ENCODE data around the gene HMGCS1.
"Not testable (repeated sequence)": the region's sequence is repeated elsewhere in the genome, so short reads cannot be mapped to it uniquely, and the experiment has no call there.

HMGCS1 gene

DNA sequence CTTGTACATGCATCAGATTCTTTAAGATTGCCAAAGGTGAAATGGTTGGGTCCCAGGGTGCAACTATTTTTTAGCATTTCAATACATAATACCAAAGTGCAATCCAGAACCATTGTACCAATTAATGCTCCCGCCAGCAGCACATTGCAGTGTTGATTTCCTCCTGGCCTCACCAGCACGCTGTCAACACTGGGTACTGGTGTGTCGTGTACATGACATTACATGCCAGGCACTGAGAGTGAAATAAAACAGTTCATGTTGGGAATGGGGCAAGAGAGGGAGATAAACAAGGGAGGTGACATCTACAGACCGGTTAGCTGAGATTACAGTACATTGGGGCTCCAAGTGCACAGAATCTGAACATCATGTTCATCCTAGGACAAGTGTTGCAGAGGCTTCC, 37.8 kb downstream of the HMGCS1 start:
- TF ChIP-seq, protein P1, sequence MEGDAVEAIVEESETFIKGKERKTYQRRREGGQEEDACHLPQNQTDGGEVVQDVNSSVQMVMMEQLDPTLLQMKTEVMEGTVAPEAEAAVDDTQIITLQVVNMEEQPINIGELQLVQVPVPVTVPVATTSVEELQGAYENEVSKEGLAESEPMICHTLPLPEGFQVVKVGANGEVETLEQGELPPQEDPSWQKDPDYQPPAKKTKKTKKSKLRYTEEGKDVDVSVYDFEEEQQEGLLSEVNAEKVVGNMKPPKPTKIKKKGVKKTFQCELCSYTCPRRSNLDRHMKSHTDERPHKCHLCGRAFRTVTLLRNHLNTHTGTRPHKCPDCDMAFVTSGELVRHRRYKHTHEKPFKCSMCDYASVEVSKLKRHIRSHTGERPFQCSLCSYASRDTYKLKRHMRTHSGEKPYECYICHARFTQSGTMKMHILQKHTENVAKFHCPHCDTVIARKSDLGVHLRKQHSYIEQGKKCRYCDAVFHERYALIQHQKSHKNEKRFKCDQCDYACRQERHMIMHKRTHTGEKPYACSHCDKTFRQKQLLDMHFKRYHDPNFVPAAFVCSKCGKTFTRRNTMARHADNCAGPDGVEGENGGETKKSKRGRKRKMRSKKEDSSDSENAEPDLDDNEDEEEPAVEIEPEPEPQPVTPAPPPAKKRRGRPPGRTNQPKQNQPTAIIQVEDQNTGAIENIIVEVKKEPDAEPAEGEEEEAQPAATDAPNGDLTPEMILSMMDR (IDR thresholded peaks at IDR 0.05; ENCODE audit: low read depth, low read length) = no peak

DNA sequence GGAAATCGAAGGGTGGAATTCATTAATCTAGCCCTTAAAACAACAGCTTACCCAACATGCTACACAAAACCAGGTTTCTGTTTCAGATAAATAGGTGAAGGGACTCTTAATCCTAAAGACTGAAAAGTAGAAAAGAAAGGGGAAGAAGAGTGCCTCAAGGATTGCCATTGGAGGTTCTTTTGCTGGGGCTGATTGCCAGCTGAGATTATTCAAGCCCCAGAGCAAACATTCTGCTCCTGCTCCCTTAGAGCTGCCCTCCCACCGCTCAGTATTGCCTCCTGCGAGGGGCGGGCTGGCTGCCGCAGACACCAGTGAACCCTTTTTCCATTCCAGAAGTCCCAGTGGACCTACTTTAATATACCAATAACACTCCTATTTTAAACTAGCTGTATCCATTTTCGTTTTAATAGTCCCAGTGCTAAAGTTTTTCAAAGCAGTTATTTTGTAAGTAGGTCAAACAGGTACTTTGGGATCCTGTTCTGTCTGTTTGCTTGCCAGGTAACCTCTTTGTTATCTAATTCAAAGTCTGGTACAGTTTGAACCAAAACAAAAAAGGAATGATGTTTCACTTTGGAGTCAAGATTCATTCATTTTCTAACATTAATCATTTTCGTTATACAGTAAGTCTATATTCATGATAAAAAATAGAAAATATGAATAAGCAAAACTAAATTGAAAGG, 38.6 kb downstream of the HMGCS1 start:
- TF ChIP-seq, protein P1 (IDR thresholded peaks at IDR 0.05; ENCODE audit: low read depth, low read length) = no peak
- no peak for DNase-seq (ENCODE audit: extremely low read depth, low read depth)

More for the DNA sequence above, 37.8 kb downstream of the HMGCS1 start:
- DNase-seq (ENCODE audit: extremely low read depth, low read depth) = no peak

DNA sequence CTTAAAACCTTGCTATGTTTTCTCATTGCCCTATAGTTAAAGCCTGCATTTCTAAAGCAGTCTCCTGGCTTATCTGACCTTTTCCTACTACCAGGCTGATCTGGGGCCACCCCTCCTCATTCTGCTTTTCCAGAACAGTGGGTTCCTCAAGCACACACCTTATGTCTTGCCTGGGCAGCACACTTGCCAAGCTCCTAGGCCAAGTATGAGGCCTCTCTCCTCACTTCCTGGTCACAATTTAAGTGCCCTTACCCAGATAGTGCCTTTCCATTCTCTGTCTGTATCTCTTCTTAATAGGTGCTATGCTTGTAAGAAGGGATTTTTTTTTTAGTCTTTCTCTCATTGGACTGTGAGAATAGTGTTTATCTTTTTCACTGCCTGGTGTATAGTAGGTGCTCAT, 39.7 kb downstream of the HMGCS1 start:
- DNase-seq (ENCODE audit: extremely low read depth, low read depth) = no peak
- TF ChIP-seq, protein P1 (IDR thresholded peaks at IDR 0.05; ENCODE audit: low read depth, low read length) = no peak

DNA sequence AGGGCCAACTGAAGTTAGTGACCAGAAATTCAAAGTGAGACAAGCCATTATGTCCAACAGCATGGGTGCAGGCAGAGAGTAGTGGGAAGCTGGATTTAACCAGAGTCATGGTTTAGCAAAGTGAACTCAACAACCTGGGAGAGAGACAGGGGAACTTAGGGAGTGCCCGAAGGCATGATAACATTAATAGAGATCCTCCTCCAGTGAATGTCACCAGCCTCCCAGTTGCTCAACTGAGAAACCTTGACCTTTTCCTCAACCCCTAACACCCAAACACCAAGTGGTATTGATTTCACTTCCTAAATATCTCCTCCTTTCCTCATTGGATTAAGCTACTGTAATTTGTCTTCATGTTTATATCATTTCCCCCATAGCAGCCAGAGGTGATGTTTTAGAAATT, 42.6 kb downstream of the HMGCS1 start:
- DNase-seq (ENCODE audit: extremely low read depth, low read depth) = no peak
- TF ChIP-seq, protein P1 (IDR thresholded peaks at IDR 0.05; ENCODE audit: low read depth, low read length) = no peak

DNA sequence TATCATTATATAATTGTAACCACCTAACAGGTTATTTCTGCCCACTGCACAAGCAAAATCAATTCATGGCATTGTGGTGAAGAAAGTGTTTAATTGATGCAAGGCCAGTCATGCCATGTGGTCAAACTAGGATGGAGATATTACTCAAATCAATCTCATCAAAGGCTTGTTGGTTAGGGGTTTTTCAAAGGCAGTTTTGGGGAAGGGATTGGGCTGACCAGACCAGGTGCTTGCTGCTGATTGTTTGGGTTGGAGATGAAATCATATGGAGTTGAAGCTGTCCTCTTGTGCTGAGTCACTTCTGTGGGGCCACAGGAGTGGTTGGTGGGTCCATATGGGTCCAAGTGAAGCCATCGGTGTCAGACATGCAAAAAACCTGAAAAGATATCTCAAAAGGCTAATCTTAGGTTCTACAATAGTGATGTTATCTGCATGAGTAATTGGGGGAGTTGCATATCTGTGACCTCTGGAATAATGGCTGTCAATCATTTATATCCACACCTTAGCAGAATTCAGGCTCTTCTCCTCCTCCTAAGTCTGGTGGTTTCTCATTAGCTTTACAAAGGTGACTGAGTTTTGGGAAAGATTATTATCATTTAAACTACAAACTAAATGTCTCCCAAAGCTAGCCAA, 44.9 kb downstream of the HMGCS1 start:
- no peak for DNase-seq (ENCODE audit: extremely low read depth, low read depth)
- TF ChIP-seq, protein P1 (IDR thresholded peaks at IDR 0.05; ENCODE audit: low read depth, low read length) = no peak

DNA sequence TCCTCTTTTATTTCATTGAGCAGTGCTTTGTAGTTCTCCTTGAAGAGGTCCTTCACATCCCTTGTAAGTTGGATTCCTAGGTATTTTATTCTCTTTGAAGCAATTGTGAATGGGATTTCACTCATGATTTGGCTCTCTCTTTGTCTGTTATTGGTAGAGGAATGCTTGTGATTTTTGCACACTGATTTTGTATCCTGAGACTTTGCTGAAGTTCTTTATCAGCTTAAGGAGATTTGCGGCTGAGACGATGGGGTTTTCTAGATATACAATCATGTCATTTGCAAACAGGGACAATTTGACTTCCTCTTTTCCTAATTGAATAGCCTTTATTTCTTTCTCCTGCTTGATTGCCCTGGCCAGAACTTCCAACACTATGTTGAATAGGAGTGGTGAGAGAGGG, 50.9 kb downstream of the HMGCS1 start:
- not testable (repeated sequence) for DNase-seq (ENCODE audit: extremely low read depth, low read depth)

DNA sequence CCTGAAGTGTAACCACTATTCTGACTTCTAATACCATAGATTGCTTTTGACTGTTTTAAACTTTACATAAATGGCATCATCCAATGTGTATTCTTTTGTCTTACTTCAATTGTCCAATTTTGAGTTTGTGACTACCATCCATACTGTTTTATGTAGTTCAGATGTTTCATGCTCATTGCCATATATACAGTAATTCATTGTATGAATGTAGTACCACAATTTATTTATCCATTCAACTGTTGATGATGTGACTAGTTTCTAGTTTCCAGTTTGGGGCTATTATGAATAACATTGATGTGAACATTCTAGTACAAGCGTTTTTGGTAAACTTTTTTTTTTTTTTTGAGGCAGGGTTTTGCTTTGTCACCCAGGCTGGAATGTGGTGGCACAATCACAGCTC, 55.1 kb downstream of the HMGCS1 start:
- no peak for DNase-seq (ENCODE audit: extremely low read depth, low read depth)
- TF ChIP-seq, protein P1 (IDR thresholded peaks at IDR 0.05; ENCODE audit: low read depth, low read length) = no peak

Data from AG09319 (cell line).